ENCODE results near the gene RGS7BP.

Gene RGS7BP

DNA sequence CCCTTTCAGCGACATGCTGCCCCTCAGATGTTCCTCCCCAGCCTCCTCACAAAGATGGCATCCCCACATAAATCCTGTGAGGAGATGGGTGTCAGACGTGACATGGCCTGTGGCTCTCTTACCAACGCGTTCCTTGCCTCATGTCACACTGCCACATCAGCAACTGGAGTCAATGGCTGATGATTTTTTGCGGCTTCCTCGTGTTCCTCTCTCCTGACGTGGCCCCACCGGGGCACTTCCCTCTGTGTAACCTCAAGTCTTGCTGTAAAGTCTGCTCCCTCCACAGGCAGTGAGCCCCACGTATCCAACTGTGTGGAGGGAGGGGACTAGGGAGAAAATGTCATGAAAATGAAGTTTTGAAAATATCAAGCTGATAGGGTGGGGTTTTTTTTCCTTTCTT lies 131.3 kb downstream of the RGS7BP start:
- peak; percentile 34; the same call in 1 of the 2 replicates for TF ChIP-seq GABPA (IDR thresholded peaks at IDR 0.05; ENCODE audit: low read depth)
- TF ChIP-seq, protein P1, sequence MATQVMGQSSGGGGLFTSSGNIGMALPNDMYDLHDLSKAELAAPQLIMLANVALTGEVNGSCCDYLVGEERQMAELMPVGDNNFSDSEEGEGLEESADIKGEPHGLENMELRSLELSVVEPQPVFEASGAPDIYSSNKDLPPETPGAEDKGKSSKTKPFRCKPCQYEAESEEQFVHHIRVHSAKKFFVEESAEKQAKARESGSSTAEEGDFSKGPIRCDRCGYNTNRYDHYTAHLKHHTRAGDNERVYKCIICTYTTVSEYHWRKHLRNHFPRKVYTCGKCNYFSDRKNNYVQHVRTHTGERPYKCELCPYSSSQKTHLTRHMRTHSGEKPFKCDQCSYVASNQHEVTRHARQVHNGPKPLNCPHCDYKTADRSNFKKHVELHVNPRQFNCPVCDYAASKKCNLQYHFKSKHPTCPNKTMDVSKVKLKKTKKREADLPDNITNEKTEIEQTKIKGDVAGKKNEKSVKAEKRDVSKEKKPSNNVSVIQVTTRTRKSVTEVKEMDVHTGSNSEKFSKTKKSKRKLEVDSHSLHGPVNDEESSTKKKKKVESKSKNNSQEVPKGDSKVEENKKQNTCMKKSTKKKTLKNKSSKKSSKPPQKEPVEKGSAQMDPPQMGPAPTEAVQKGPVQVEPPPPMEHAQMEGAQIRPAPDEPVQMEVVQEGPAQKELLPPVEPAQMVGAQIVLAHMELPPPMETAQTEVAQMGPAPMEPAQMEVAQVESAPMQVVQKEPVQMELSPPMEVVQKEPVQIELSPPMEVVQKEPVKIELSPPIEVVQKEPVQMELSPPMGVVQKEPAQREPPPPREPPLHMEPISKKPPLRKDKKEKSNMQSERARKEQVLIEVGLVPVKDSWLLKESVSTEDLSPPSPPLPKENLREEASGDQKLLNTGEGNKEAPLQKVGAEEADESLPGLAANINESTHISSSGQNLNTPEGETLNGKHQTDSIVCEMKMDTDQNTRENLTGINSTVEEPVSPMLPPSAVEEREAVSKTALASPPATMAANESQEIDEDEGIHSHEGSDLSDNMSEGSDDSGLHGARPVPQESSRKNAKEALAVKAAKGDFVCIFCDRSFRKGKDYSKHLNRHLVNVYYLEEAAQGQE (IDR thresholded peaks at IDR 0.05; ENCODE audit: insufficient replicate concordance, low read depth), result no peak
- peak; percentile 71; the same call in 1 of the 2 replicates for TF ChIP-seq SPI1 (IDR thresholded peaks at IDR 0.05; ENCODE audit: borderline replicate concordance, low read depth)
- TF ChIP-seq, protein P2, sequence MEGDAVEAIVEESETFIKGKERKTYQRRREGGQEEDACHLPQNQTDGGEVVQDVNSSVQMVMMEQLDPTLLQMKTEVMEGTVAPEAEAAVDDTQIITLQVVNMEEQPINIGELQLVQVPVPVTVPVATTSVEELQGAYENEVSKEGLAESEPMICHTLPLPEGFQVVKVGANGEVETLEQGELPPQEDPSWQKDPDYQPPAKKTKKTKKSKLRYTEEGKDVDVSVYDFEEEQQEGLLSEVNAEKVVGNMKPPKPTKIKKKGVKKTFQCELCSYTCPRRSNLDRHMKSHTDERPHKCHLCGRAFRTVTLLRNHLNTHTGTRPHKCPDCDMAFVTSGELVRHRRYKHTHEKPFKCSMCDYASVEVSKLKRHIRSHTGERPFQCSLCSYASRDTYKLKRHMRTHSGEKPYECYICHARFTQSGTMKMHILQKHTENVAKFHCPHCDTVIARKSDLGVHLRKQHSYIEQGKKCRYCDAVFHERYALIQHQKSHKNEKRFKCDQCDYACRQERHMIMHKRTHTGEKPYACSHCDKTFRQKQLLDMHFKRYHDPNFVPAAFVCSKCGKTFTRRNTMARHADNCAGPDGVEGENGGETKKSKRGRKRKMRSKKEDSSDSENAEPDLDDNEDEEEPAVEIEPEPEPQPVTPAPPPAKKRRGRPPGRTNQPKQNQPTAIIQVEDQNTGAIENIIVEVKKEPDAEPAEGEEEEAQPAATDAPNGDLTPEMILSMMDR (IDR thresholded peaks at IDR 0.05; ENCODE audit: insufficient read depth, low read length), result no peak
- TF ChIP-seq POLR2AphosphoS5 (IDR thresholded peaks at IDR 0.05; ENCODE audit: low read depth), result 0 out of 2 replicates have a peak, but pooled peaks have one; percentile 15
- DNase-seq (ENCODE audit: low read depth in 1 of 2, low spot score in 1 of 2), result peak; percentile 18 to 71

GRCh38 chr5:64637837-64638443 lies 132.1 kb downstream of the RGS7BP start:
- no peak for DNase-seq (ENCODE audit: low read depth in 1 of 2, low spot score in 1 of 2)
- H3K27me3 ChIP-seq (ENCODE audit: insufficient read depth, poor library complexity, severe bottlenecking), result no peaks in the 10 kb centered on the region
- no peak overlapping the region for H3K27ac ChIP-seq (replicated peaks)
- TF ChIP-seq, protein P2 (IDR thresholded peaks at IDR 0.05; ENCODE audit: insufficient read depth, low read length), result no peak
- TF ChIP-seq, protein P1 (IDR thresholded peaks at IDR 0.05; ENCODE audit: insufficient replicate concordance, low read depth), result no peak
- TF ChIP-seq POLR2AphosphoS5 (IDR thresholded peaks at IDR 0.05; ENCODE audit: low read depth), result no peak
- TF ChIP-seq SPI1 (IDR thresholded peaks at IDR 0.05; ENCODE audit: borderline replicate concordance, low read depth), result no peak
- no peak for TF ChIP-seq GABPA (IDR thresholded peaks at IDR 0.05; ENCODE audit: low read depth)
- H3K4me3 ChIP-seq (replicated peaks; ENCODE audit: insufficient read depth, low read length), result no peak overlapping the region

More for the DNA sequence above, 131.3 kb downstream of the RGS7BP start:
- Histone ChIP-seq H3K27ac (replicated peaks) (no peak overlapping the region), H3K4me3 (replicated peaks; ENCODE audit: insufficient read depth, low read length) (no peak overlapping the region), H3K27me3 (ENCODE audit: insufficient read depth, poor library complexity, severe bottlenecking) (no peaks in the 10 kb centered on the region)

DNA sequence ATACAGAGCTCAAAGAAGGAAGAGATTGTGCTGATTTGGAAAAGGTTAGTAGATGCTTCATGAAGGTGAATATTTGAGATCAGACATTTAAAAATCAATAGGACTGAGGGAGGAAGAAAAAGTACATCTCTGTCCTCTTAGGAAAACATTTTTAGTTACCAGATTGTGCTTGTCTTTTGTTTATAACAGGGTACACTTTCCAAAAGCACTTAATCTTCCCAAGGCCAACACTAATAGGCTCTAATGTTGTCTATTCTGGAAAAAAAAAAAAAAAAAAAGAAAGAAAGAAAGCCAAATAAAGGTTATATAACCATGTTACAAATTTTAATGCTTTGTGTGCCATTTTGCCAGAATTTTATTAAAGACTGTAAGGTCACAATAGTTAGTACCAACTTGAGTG lies 139.0 kb downstream of the RGS7BP start:
- TF ChIP-seq, protein P2 (IDR thresholded peaks at IDR 0.05; ENCODE audit: insufficient read depth, low read length), result no peak
- TF ChIP-seq POLR2AphosphoS5 (IDR thresholded peaks at IDR 0.05; ENCODE audit: low read depth), result no peak
- TF ChIP-seq, protein P1 (IDR thresholded peaks at IDR 0.05; ENCODE audit: insufficient replicate concordance, low read depth), result no peak
- TF ChIP-seq SPI1 (IDR thresholded peaks at IDR 0.05; ENCODE audit: borderline replicate concordance, low read depth), result no peak
- no peak for TF ChIP-seq GABPA (IDR thresholded peaks at IDR 0.05; ENCODE audit: low read depth)
- H3K4me3 ChIP-seq (replicated peaks; ENCODE audit: insufficient read depth, low read length), result no peak overlapping the region
- H3K27ac ChIP-seq (replicated peaks), result no peak overlapping the region
- no peak for DNase-seq (ENCODE audit: low read depth in 1 of 2, low spot score in 1 of 2)
- H3K27me3 ChIP-seq (ENCODE audit: insufficient read depth, poor library complexity, severe bottlenecking), result no peaks in the 10 kb centered on the region
